Spleen (tissue), 11 donors: ENCODE data around the gene AJAP1. TPM values are rescaled to one million over a fixed set of nuclear protein-coding genes. Genes with fewer than 3 reads are reported as not detected.

Experiments
- DNase-seq: peaks from one replicate; pipeline ENCODE4 v3.0.0-alpha.2; 2020
- H3K27ac ChIP-seq, 8 donors: fragments of 200-600 bp; sonication (generic) in 7 of 8; 1 replicate in 4 of 8; 2 replicates in 4 of 8; pipeline versions ENCODE4 v1.5.0 to v1.8.0; 2016 to 2021; ENCODE audit warnings: inconsistent platforms in 4 of 8, mild to moderate bottlenecking in 4 of 8, moderate library complexity in 1 of 8
- H3K27me3 ChIP-seq, 7 donors: fragments of 200-600 bp; sonication (generic) in 6 of 7; replicated peaks in 1 of 7; 1 replicate in 4 of 7; 2 replicates in 3 of 7; pipeline versions ENCODE4 v1.5.0 to v1.8.0; 2016 to 2021; ENCODE audit warnings: inconsistent platforms in 3 of 7, mild to moderate bottlenecking in 1 of 7
- H3K36me3 ChIP-seq, 6 donors: fragments of 200-600 bp; sonication (generic) in 5 of 6; 1 replicate in 4 of 6; 2 replicates in 2 of 6; pipeline versions ENCODE4 v1.5.0 to v1.8.0; 2016 to 2021; ENCODE audit warnings: inconsistent platforms in 2 of 6
- H3K4me1 ChIP-seq, 6 donors: fragments of 200-600 bp; sonication (generic) in 5 of 6; 1 replicate in 3 of 6; 2 replicates in 3 of 6; pipeline versions ENCODE4 v1.5.0 to v1.8.0; 2016 to 2021; ENCODE audit warnings: inconsistent platforms in 3 of 6
- H3K4me3 ChIP-seq, 8 donors: fragments of 200-600 bp; sonication (generic) in 7 of 8; 1 replicate in 4 of 8; 2 replicates in 4 of 8; pipeline versions ENCODE4 v1.5.0 to v1.8.0; 2016 to 2021; ENCODE audit warnings: inconsistent platforms in 4 of 8, mild to moderate bottlenecking in 4 of 8, moderate library complexity in 2 of 8
- H3K9me3 ChIP-seq, 8 donors: fragments of 200-600 bp; sonication (generic) in 7 of 8; 1 replicate in 4 of 8; 2 replicates in 4 of 8; pipeline versions ENCODE4 v1.5.0 to v1.8.0; 2016 to 2021; ENCODE audit warnings: inconsistent platforms in 4 of 8
- CTCF ChIP-seq, 11 experiments: fragments of 200-600 bp in 7 of 11; fragments of 450-650 bp in 4 of 11; sonication (generic) in 4 of 11; IDR thresholded peaks in 8 of 11; conservative IDR thresholded peaks in 3 of 11; 1 replicate in 7 of 11; 2 replicates in 4 of 11; pipeline versions ENCODE4 v1.4.0 to v1.8.0; 2016 to 2021; ENCODE audit warnings: antibody characterized with exemption in 11 of 11, inconsistent platforms in 4 of 11, mild to moderate bottlenecking in 1 of 11
- POLR2A ChIP-seq, 3 donors: fragments of 450-650 bp; IDR thresholded peaks; one replicate each; pipeline ENCODE4 v1.5.1; 2017; ENCODE audit warnings: antibody characterized with exemption in 3 of 3, mild to moderate bottlenecking in 1 of 3
- POLR2AphosphoS5 ChIP-seq, 3 donors: sonication (generic); formaldehyde crosslinking; IDR thresholded peaks; one replicate each; pipeline ENCODE4 v1.5.1; 2017; ENCODE audit warnings: antibody characterized with exemption in 3 of 3
- WGBS, 5 donors: extraction: QIAGEN DNeasy Blood & Tissue Kit in 3 of 5; methylation state at CpG; one replicate each; pipeline versions ENCODE4 v1.1.5 to v1.1.7; 2013 to 2018; 5-methylcytosine and 5-hydroxymethylcytosine counted together
- intact Hi-C: fragments of 100-400 bp; cut with DNase I; formaldehyde crosslinking; loops from one replicate; pipeline ENCODE4 v1.15.0; 2023; ENCODE audit warnings: low total_unique reads
- polyA plus RNA-seq, 3 donors: library from polyadenylated mRNA; stranded (reverse); fragments of 200-250 nt; gene quantifications; one replicate each; pipeline ENCODE4 v1.2.1, GENCODE V29; 2013
- total RNA-seq, 7 donors: library from RNA; depleted of rRNA in 3 of 7; stranded (reverse); fragments of >200 nt in 3 of 7; fragmentation: NEBNext Ultra II Directional in 4 of 7; extraction: Animal tissue kit (Norgen Biotek cat#: 25700) in 4 of 7; gene quantifications; one replicate each; pipeline versions ENCODE4 v1.1.0 to v1.2.1, GENCODE V29; 2016 to 2021
- donor health status: healthy with polysubstance abuse.
- donor health status: DM: no; HTN: no; CAD: no; lungs with moderate emphysema.
- donor health status: DM: no; HTN: no; CAD: no.
- donor health status: Bipolar disorder and iron deficiency.
- donor health status: healthy.
- donor health status: DM: no; HTN: no; CAD: no.
- donor health status: DM: yes; HTN: yes; CAD: no.

The AJAP1 gene
- total and polyA plus RNA-seq, 10 donors, result 0.04 to 13.3 (median 2.4) TPM

GRCh38 chr1:4648657-4649056 is 5.8 kb upstream of the AJAP1 start:
- TF ChIP-seq CTCF (IDR thresholded peaks at IDR 0.05 in 8 of 11, conservative IDR thresholded peaks at IDR 0.05 in 3 of 11), result no peak
- TF ChIP-seq POLR2AphosphoS5 (IDR thresholded peaks at IDR 0.05), result no peak
- TF ChIP-seq POLR2A (IDR thresholded peaks at IDR 0.05), result no peak

GRCh38 chr1:4650481-4650880 is 3.9 kb upstream of the AJAP1 start:
- TF ChIP-seq POLR2AphosphoS5 (IDR thresholded peaks at IDR 0.05) (no peak), CTCF (IDR thresholded peaks at IDR 0.05 in 8 of 11, conservative IDR thresholded peaks at IDR 0.05 in 3 of 11) (no peak), POLR2A (IDR thresholded peaks at IDR 0.05) (no peak)
- Histone ChIP-seq H3K27ac (no peak overlapping the region), H3K4me3 (no peak overlapping the region), H3K27me3 (peaks cover 3 to 64% (median 28%) of the 10 kb centered on the region in 7 donors), H3K9me3 (no peaks in the 10 kb centered on the region), H3K36me3 (no peaks in the 10 kb centered on the region), H3K4me1 (peaks cover 0 to 30% (median 23%) of the 10 kb centered on the region in 6 donors)
- 47 to 58% (median 53%) methylated on average over 7 to 8 of the region's 8 CpGs for WGBS, 5 donors
- no peak for DNase-seq
- intact Hi-C loops, result no loop called here

More at GRCh38 chr1:4648657-4649056, 5.8 kb upstream of the AJAP1 start:
- DNase-seq, result no peak
- Histone ChIP-seq H3K27ac (no peak overlapping the region), H3K27me3 (peaks cover 3 to 57% (median 14%) of the 10 kb centered on the region in 7 donors), H3K9me3 (no peaks in the 10 kb centered on the region), H3K36me3 (no peaks in the 10 kb centered on the region), H3K4me1 (peaks cover 0 to 16% (median 12%) of the 10 kb centered on the region in 6 donors), H3K4me3 (no peak overlapping the region)
- intact Hi-C loops, result no loop called here
- WGBS, 5 donors, result 82 to 95% (median 91%) methylated on average over 2 of the region's 2 CpGs

- Histone ChIP-seq H3K36me3 (no peaks in the 10 kb centered on the region), H3K9me3 (no peaks in the 10 kb centered on the region), H3K27me3 (peaks cover 3 to 69% (median 33%) of the 10 kb centered on the region in 7 donors), H3K4me1 (peaks cover 0 to 33% (median 23%) of the 10 kb centered on the region in 6 donors), H3K27ac (no peak overlapping the region), H3K4me3 (no peak overlapping the region)
- intact Hi-C loops, result no loop called here
- 51 to 71% (median 64%) methylated on average over 8 of the region's 8 CpGs for WGBS, 5 donors
- DNase-seq, result no peak
- TF ChIP-seq POLR2A (IDR thresholded peaks at IDR 0.05) (no peak), POLR2AphosphoS5 (IDR thresholded peaks at IDR 0.05) (no peak), CTCF (IDR thresholded peaks at IDR 0.05 in 8 of 11, conservative IDR thresholded peaks at IDR 0.05 in 3 of 11) (no peak)
These were observed 3.4 kb upstream of the AJAP1 start for GRCh38 chr1:4650981-4651380.

GRCh38 chr1:4652631-4653327 is 1.6 kb upstream of the AJAP1 start:
- H3K36me3 ChIP-seq, result no peaks in the 10 kb centered on the region
- intact Hi-C loops, result no loop called here
- peaks cover 0 to 38% (median 23%) of the 10 kb centered on the region in 6 donors for H3K4me1 ChIP-seq
- H3K9me3 ChIP-seq, result no peaks in the 10 kb centered on the region
- H3K27me3 ChIP-seq, result peaks cover 3 to 87% (median 48%) of the 10 kb centered on the region in 7 donors
- peak; percentile 88 for DNase-seq
- peak overlapping the region in 1 of 8 donors; percentile 49 for H3K4me3 ChIP-seq
- H3K27ac ChIP-seq, result no peak overlapping the region
- no peak for TF ChIP-seq POLR2A (IDR thresholded peaks at IDR 0.05)
- peak in 1 of 3 donors; percentile 35 for TF ChIP-seq POLR2AphosphoS5 (IDR thresholded peaks at IDR 0.05)
- peak; percentile 62 to 97 (median 94) for TF ChIP-seq CTCF (IDR thresholded peaks at IDR 0.05 in 8 of 11, conservative IDR thresholded peaks at IDR 0.05 in 3 of 11)
- 8 to 24% (median 18%) methylated on average over 19 to 31 of the region's 31 CpGs for WGBS, 5 donors
